H1 (cell line): ENCODE measurements around the gene NDFIP2. TPM values are rescaled to one million over a fixed set of nuclear protein-coding genes. Genes with fewer than 3 reads are reported as not detected.

Experiments
- CTCF ChIA-PET: fragments of 300-600 bp; sonication (Branson Sonifier 250); formaldehyde crosslinking; loops from one replicate; lab custom pipeline; 2021; ENCODE audit not compliant: partially characterized antibody; lab: Charles Lee
- POLR2A ChIA-PET: fragments of 300-600 bp; sonication (Branson Sonifier 250); formaldehyde crosslinking; loops from one replicate; lab custom pipeline; 2021; ENCODE audit warnings: inconsistent platforms; ENCODE audit not compliant: partially characterized antibody; lab: Charles Lee
- DNase-seq, 2 experiments: peaks; one replicate each; pipeline versions ENCODE4 v3.0.0 to v3.0.0-alpha.2; 2010 to 2022; ENCODE audit warnings: low spot score in 2 of 2, low read depth in 1 of 2, mixed read lengths in 1 of 2
- FAIRE-seq: peaks from 2 replicates; lab custom pipeline; 2011; peaks lifted over from hg19 to GRCh38; lab: Jason Lieb, UNC
- H2AFZ ChIP-seq: 2 replicates; pipeline ENCODE4 v1.8.1; 2012; ENCODE audit warnings: low read length, inconsistent platforms
- H2AK5ac ChIP-seq: 2 replicates; pipeline ENCODE4 v1.6.1; 2013; ENCODE audit warnings: low read depth, low read length
- H2BK120ac ChIP-seq: replicated peaks from 2 replicates; pipeline ENCODE3; 2013; ENCODE audit warnings: low read depth, low read length, inconsistent platforms
- H2BK12ac ChIP-seq: 2 replicates; pipeline ENCODE4 v1.6.1; 2013; ENCODE audit warnings: low read depth, low read length
- H2BK15ac ChIP-seq: 2 replicates; pipeline ENCODE4 v1.6.1; 2013; ENCODE audit warnings: low read length
- H2BK20ac ChIP-seq: 2 replicates; pipeline ENCODE4 v1.6.1; 2013; ENCODE audit warnings: low read length
- H2BK5ac ChIP-seq: 2 replicates; pipeline ENCODE4 v1.6.1; 2013; ENCODE audit warnings: low read depth, low read length
- H3K14ac ChIP-seq: 2 replicates; pipeline ENCODE4 v1.6.1; 2013; ENCODE audit warnings: inconsistent platforms; ENCODE audit not compliant: insufficient read length
- H3K18ac ChIP-seq: 2 replicates; pipeline ENCODE4 v1.6.1; 2013; ENCODE audit warnings: low read length; ENCODE audit errors: extremely low read depth
- H3K23ac ChIP-seq: 2 replicates; pipeline ENCODE4 v1.6.1; 2013; ENCODE audit warnings: inconsistent platforms; ENCODE audit not compliant: insufficient read length
- H3K23me2 ChIP-seq: 2 replicates; pipeline ENCODE4 v1.6.1; 2013; ENCODE audit warnings: low read depth, low read length
- H3K27ac ChIP-seq: 2 replicates; pipeline ENCODE4 v1.6.1; 2011; ENCODE audit warnings: low read depth, low read length, inconsistent platforms
- H3K27me3 ChIP-seq, 4 experiments: replicated peaks in 1 of 4; 1 replicate in 1 of 4; 2 replicates in 3 of 4; pipeline versions ENCODE4 v1.6.1 to v1.8.1; 2011 to 2013; ENCODE audit warnings: low read length in 3 of 4, mild to moderate bottlenecking in 3 of 4, inconsistent platforms in 2 of 4, mixed read lengths in 2 of 4, moderate library complexity in 1 of 4; ENCODE audit not compliant: control insufficient read depth in 3 of 4, insufficient read depth in 3 of 4; ENCODE audit errors: extremely low read depth in 1 of 4
- H3K36me3 ChIP-seq, 4 experiments: 2 replicates each; pipeline versions ENCODE4 v1.6.1 to v1.8.1; 2011 to 2013; ENCODE audit warnings: mild to moderate bottlenecking in 4 of 4, low read length in 3 of 4, moderate library complexity in 2 of 4, control low read depth in 1 of 4, inconsistent platforms in 1 of 4; ENCODE audit not compliant: insufficient read depth in 4 of 4, control insufficient read depth in 2 of 4
- H3K4ac ChIP-seq: replicated peaks from 2 replicates; pipeline ENCODE3; 2013; ENCODE audit warnings: low read length, low read depth, mixed read lengths, inconsistent platforms; ENCODE audit not compliant: insufficient read length
- H3K4me1 ChIP-seq, 4 experiments: replicated peaks in 1 of 4; 1 replicate in 1 of 4; 2 replicates in 3 of 4; pipeline versions ENCODE4 v1.6.1 to v1.8.1; 2011 to 2013; ENCODE audit warnings: low read length in 3 of 4, inconsistent platforms in 2 of 4, mixed read lengths in 1 of 4; ENCODE audit not compliant: insufficient read depth in 4 of 4, control insufficient read depth in 3 of 4
- H3K4me2 ChIP-seq, 2 experiments: 2 replicates each; pipeline versions ENCODE4 v1.6.1 to v1.8.1; 2011 to 2013; ENCODE audit warnings: low read depth in 2 of 2, low read length in 2 of 2, control low read depth in 1 of 2, inconsistent platforms in 1 of 2, mild to moderate bottlenecking in 1 of 2; ENCODE audit not compliant: insufficient read depth in 1 of 2
- H3K4me3 ChIP-seq, 4 experiments: fragments of 200-600, 300-600 bp in 1 of 4; sonication (generic), shearing (Covaris generic), sonication (Bioruptor Twin) in 1 of 4; 2 replicates each; pipeline versions ENCODE4 v1.5.1 to v1.8.1; 2011 to 2016; ENCODE audit warnings: low read length in 4 of 4, low read depth in 3 of 4, control low read depth in 2 of 4, inconsistent platforms in 2 of 4, mild to moderate bottlenecking in 2 of 4, mixed read lengths in 1 of 4, moderate library complexity in 1 of 4; ENCODE audit not compliant: insufficient read depth in 2 of 4; ENCODE audit errors: extremely low read depth in 1 of 4
- H3K56ac ChIP-seq: replicated peaks from 2 replicates; pipeline ENCODE3; 2013; ENCODE audit warnings: low read depth, mild to moderate bottlenecking, mixed read lengths, low read length, inconsistent platforms; ENCODE audit not compliant: insufficient read length
- H3K79me1 ChIP-seq: 2 replicates; pipeline ENCODE4 v1.6.1; 2013; ENCODE audit warnings: low read depth, low read length, control low read depth
- H3K79me2 ChIP-seq, 2 experiments: 2 replicates each; pipeline versions ENCODE4 v1.6.1 to v1.8.1; 2012 to 2013; ENCODE audit warnings: low read length in 2 of 2, mild to moderate bottlenecking in 2 of 2, inconsistent platforms in 1 of 2; ENCODE audit not compliant: insufficient read depth in 2 of 2, control insufficient read depth in 1 of 2
- H3K9ac ChIP-seq, 4 experiments: replicated peaks in 1 of 4; 1 replicate in 1 of 4; 2 replicates in 3 of 4; pipeline versions ENCODE4 v1.6.1 to v1.8.1; 2011 to 2013; ENCODE audit warnings: low read depth in 3 of 4, low read length in 3 of 4, control low read depth in 2 of 4, mild to moderate bottlenecking in 2 of 4, moderate library complexity in 2 of 4, inconsistent platforms in 1 of 4; ENCODE audit errors: extremely low read depth in 1 of 4
- H3K9me3 ChIP-seq, 2 experiments: 2 replicates each; pipeline versions ENCODE4 v1.6.1 to v1.8.1; 2012 to 2013; ENCODE audit warnings: mild to moderate bottlenecking in 2 of 2, moderate library complexity in 2 of 2, control low read depth in 1 of 2, inconsistent platforms in 1 of 2, low read depth in 1 of 2, low read length in 1 of 2, mixed read lengths in 1 of 2; ENCODE audit not compliant: insufficient read depth in 2 of 2
- H4K20me1 ChIP-seq, 2 experiments: replicated peaks in 1 of 2; 2 replicates each; pipeline versions ENCODE3 to v1.8.1; 2011 to 2013; ENCODE audit warnings: inconsistent platforms in 2 of 2, low read length in 2 of 2, mild to moderate bottlenecking in 1 of 2; ENCODE audit not compliant: insufficient read depth in 2 of 2, control insufficient read depth in 1 of 2
- H4K5ac ChIP-seq: 2 replicates; pipeline ENCODE4 v1.6.1; 2013; ENCODE audit warnings: low read length, low read depth, mixed read lengths, inconsistent platforms; ENCODE audit not compliant: insufficient read length
- H4K8ac ChIP-seq: 2 replicates; pipeline ENCODE4 v1.8.0; 2013; ENCODE audit warnings: mild to moderate bottlenecking, moderate library complexity, low read length, inconsistent platforms; ENCODE audit not compliant: insufficient read depth; ENCODE audit errors: extremely low read depth
- H4K91ac ChIP-seq: replicated peaks from 2 replicates; pipeline ENCODE3; 2013; ENCODE audit warnings: low read length, mixed read lengths, inconsistent platforms; ENCODE audit not compliant: insufficient read length
- CBX8 ChIP-seq: fragments of 300-800, 300-1000 bp; sonication (generic); IDR thresholded peaks from 2 replicates; pipeline ENCODE4 v1.7.1; 2016; ENCODE audit warnings: low read depth, low read length, borderline replicate concordance
- KDM1A ChIP-seq: fragments of 200-600, 300-600 bp; sonication (generic); IDR thresholded peaks from 2 replicates; pipeline ENCODE4 v1.7.1; 2016; ENCODE audit warnings: mild to moderate bottlenecking, low read length, borderline replicate concordance
- WGBS, 2 experiments: shearing (Covaris generic) in 1 of 2; methylation state at CpG; one replicate each; pipeline versions ENCODE4 v1.1.6 to v1.1.7; 2013 to 2015; ENCODE audit warnings: low lambda C conversion rate in 2 of 2, mixed read lengths in 2 of 2, inconsistent platforms in 1 of 2, low coverage in 1 of 2, missing lambda C conversion rate in 1 of 2; ENCODE audit not compliant: insufficient replicate concordance in 2 of 2, insufficient coverage in 1 of 2, insufficient read length in 1 of 2; ENCODE audit errors: extremely low coverage in 1 of 2, missing lambda C conversion rate in 1 of 2; 5-methylcytosine and 5-hydroxymethylcytosine counted together
- polyA plus RNA-seq, 7 experiments: library from polyadenylated mRNA; depleted of rRNA in 3 of 7; stranded (reverse) in 5 of 7; unstranded in 2 of 7; fragments of >200 nt in 5 of 7; fragments of 200-250 nt in 2 of 7; gene quantifications; 1 replicate in 5 of 7; 2 replicates in 1 of 7; 4 replicates in 1 of 7; pipeline versions ENCODE4 v1.2.1 to v1.2.3, GENCODE V29; 2011 to 2013; ENCODE audit warnings: missing spikeins in 2 of 7, mixed read lengths in 2 of 7
- total RNA-seq: library from RNA; stranded (reverse); fragmentation: NEBNext Ultra II Directional; extraction: Animal tissue kit (Norgen Biotek cat#: 25700); gene quantifications from 2 replicates; pipeline ENCODE4 v1.2.1, GENCODE V29; 2021

Gene NDFIP2
- total and polyA plus RNA-seq, 2 of the 8 experiments (the other 6 are each of a cell fraction or from before 2014, with no cell fraction given): 11.1 to 32.9 TPM

- no peak overlapping the region for H2BK15ac ChIP-seq
- no peak overlapping the region for H3K4ac ChIP-seq
- H3K4me3 ChIP-seq: no peak overlapping the region
- no peak overlapping the region for H2BK12ac ChIP-seq
- H2BK20ac ChIP-seq: no peak overlapping the region
- H4K91ac ChIP-seq: no peak overlapping the region
- H2AFZ ChIP-seq: no peak overlapping the region
- no peaks in the 10 kb centered on the region for H3K9me3 ChIP-seq
- H3K18ac ChIP-seq: no peak overlapping the region
- no peaks in the 10 kb centered on the region for H3K79me1 ChIP-seq
- FAIRE-seq (no peak), DNase-seq (no peak)
- H3K27ac ChIP-seq: no peak overlapping the region
- POLR2A ChIA-PET: no interaction called here
- H2AK5ac ChIP-seq: no peak overlapping the region
- no peak overlapping the region for H3K9ac ChIP-seq
- H3K36me3 ChIP-seq: no peaks in the 10 kb centered on the region
- TF ChIP-seq KDM1A (no peak), CBX8 (no peak)
- no peak overlapping the region for H4K5ac ChIP-seq
- peaks cover 0 to 3% (median 0%) of the 10 kb centered on the region in 4 experiments; a peak in 2 of 7 replicates for H3K4me1 ChIP-seq
- no peaks in the 10 kb centered on the region for H3K79me2 ChIP-seq
- H3K4me2 ChIP-seq: no peak overlapping the region
- no peak overlapping the region for H3K14ac ChIP-seq
- H2BK5ac ChIP-seq: no peak overlapping the region
- H3K56ac ChIP-seq: no peak overlapping the region
- CTCF ChIA-PET: interaction anchor here (0.6 kb wide), 1 partner anchor 109 kb away, joined by 3 read pairs; no protein-coding TSS in a partner anchor
- no peak overlapping the region for H4K8ac ChIP-seq
- H3K27me3 ChIP-seq: no peaks in the 10 kb centered on the region
- peaks cover 0 to 2% of the 10 kb centered on the region in 2 experiments for H4K20me1 ChIP-seq
- H3K23ac ChIP-seq: no peak overlapping the region
- no peaks in the 10 kb centered on the region for H3K23me2 ChIP-seq
- WGBS, 2 experiments: 88 to 100% methylated on average over 2 to 4 of the region's 4 CpGs
- H2BK120ac ChIP-seq: no peak overlapping the region
Measured at GRCh38 chr13:79547211-79548195, 66.5 kb downstream of the NDFIP2 start.
